GM21367 (cell line): ENCODE data around the gene CRMP1.
"Not testable (repeated sequence)": the region's sequence is repeated elsewhere in the genome, so short reads cannot be mapped to it uniquely, and the experiment has no call there.

Experiments
- ATAC-seq: cut with Tn5 transposase; IDR thresholded peaks from one replicate; pipeline ENCODE4 v1.9.1; 2021; ENCODE audit not compliant: unreplicated experiment

Gene CRMP1

DNA sequence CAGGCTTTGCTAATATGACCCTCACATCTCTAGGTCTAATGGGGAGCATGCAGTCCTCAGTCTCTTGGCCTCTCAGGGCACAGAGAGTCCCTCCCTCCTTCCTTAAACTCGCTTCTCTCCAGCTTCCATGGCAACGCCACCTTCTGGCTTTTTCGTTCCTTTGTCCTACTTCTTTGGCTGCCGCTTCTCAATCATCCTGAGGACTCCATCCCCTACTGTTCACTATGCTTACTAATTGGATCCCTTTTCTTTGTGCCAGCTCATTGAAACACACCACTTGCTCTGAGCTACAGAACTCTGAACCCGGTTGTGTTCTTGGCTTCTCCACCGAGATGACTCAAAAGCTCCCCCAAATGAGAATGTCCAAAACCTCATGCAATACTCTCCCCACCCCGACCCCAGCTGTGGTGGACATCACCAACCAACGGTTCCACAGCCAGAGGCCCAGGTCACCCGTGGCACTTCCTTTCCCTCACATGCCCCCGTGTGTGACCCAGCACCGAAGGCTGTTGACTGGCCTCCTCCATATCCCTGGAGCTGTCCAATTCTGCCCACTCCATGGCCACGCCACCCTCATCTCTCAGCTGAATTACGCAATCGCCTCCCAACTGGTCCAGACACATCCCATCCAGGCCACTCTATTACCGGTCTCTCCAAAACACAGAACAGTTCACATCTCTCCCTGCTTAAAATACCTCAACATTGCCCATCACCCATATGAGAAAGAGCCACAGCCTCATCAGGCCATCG, 34.7 kb downstream of the CRMP1 start:
- ATAC-seq = no peak

DNA sequence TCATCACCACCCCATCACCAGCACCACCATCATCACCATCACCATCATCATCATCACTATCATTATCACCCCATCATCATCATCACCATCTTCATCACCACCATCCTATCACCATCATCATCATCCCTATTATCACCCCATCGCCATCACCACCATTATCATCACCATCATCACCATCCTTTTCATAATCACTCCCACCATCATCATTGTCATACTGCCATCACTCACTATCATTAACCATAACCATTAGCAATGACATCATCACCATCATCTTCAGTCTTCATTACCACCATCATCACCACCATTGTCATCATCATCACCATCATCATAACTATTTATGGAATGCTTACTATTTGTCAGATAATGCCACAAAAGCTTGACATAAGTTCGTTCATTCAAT, 35.7 kb downstream of the CRMP1 start:
- ATAC-seq = no peak

DNA sequence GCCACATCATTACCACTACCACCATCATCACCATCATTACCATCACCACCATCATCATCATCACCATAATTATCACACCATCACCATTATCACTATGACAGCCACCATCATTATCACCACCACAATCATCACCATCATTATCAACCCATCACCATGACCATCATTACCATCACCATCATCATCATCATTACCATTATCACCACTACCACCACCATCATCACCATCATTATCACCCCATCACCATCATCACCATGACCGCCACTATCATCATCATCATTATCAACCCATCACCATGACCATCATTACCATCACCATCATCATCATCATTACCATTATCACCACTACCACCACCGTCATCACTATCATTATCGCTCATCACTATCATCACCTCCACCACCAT, 36.5 kb downstream of the CRMP1 start:
- ATAC-seq = not testable (repeated sequence)

DNA sequence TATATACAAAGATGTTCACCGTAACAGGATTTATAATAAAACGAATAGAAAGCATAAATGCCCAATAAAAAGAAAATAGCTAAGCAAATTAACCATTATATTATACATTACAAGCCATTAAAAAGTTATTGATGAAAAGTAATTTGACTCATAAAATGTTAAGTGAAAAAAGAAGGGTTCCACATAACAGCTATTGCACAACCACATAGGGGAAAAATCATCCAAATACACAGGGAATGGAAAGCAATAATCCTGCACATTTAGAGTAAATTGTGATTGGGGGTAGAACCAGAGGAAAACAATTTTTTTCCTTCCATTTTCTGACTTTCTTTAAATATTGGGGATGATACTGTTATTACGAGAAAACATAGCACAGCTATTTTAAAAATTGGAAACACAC, 38.0 kb downstream of the CRMP1 start:
- ATAC-seq = no peak

DNA sequence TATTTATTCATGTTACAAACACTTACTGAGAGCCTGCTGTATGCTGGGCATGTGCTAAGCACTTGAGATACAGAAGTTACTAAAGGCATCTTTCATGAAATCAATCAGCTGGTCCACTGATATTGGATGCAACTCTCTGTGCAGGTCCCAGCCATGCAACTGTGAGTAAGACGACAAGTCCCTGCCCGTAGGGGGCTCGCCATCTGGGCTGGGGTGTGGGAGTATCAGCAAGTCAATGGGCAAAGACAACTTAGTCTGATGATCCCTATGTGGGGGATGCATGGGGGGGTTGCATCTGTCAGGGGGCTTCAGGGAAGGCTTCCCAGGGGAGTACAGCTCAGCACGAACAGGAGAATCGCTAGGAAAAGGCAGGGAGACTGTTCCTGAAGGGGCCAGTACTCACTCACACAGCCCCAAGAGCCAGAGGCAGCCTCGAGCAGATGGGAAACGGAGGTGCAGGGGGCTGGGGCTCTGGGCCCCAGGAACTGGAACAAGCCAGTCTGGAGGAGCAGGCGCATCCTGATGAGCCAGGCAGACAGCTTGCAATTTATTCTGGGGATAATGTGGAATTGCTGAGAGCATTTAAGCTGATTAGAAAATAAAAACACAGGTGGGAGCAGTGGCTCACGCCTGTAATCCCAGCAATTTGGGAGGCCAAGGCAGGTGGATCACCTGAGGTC, 40.2 kb downstream of the CRMP1 start:
- ATAC-seq = no peak

DNA sequence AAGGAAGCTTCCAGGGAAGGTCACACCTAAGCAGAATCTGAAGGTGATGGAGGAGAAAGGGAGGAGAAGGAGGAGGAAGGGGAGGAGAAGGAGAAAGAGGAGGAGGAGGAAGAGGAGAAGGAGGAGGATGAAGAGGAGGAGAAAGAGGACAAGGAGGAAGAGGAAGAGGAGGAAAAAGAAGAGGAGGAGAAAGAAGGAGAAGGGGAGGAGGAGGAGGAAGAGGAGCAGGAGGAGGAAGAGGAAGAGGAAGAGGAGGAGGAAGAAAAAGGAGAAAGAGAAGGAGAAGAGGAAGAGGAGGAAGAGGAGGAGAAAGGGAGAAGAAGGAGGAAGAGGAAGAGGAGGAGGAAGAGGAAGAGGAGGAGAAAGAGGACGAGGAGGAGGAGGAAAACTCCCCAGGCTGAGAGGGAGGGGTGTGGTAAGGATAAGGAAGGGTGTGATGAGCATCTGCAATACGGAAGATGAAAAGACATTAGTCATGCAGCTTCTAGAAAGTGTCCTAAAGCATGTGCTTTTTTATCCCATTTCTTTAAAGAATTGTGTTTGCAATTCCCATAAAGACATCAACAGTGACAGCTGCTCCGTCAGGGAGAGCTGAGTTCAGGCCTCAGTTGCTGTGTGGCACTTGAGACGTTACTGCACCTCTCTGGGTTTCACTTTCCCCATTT, 41.1 kb downstream of the CRMP1 start:
- no peak for ATAC-seq

DNA sequence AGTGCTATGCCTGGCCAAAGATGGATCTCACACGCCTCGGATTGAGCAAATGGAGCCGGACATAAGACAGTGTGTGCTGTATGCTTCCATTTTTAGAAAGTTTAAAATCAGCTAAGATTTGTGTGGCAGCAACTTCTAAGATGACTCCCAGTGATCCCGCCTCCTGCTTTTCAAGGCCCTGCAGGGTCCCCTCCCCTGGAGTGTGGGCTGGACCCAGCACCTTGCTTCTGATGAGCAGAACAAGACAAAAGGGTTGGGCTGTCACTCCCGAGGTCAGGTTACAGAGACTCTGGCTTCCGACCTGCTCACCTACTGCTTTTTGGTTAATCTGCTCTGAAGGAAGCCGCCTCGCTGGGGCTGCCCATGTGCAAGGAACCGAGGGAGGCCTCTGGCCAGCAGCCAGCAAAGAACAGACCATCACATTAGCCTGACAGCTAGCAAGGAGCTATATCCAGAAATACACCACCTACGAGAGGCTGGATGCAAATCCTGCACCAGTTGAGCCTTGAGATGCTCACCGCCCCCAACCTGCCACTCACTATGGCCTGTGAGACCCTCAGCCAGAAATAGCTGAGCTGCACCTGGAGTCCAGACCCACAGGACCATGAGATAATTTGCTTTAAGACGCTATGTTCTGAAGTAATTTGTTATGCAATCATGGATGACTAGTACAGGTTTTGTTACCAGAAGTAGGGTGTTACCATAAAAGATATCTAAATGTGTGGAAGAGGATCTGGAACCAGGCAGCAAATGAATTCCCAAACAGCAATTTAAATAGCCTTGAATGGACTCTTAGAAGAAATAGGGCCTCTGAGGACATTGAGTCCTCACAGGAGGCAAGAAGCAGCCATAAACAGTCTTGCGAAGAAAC, 47.6 kb downstream of the CRMP1 start:
- ATAC-seq = no peak

DNA sequence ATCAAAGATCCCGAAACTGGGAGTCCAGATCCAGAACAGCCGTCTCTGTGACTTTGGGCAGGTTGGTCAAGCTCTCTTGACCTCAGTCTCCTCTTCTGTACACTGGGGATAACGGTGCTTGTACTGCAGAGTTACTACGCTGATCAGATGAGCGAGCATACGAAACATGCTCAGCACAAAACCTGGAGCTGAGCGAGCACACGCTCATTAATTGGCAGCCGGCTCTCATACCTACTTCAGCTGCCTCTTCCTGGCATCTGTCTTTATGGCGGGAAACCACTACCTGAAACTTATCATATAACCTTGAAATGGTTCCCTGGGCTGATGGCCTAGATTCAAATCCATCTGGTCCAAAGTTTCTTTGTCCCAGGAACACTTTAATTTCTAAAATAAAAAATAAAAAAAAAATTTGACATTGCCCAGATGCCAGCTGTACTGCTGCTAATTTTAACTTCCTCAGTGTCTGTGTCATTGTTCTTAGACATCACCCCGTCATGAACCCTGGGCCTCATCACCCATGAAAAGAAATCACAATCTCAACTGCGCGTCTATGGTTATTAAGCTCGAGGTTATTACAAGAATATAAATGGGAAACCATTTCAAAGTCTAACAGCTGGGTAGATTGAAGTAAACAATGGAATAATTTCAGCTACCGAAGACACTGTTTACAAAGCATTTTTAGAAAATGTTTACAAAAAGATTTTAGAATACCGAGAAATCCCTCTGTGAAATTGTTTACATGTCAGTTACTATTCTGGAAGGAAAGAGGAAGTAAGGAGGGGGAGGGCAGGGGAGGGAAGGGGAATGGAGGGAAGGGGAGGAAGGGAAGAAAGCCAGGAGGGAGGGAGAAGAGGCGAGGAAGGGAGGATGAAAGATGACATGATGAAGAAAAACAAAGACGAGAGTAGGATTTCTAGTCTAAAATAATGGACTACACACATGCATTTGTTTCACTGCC, 49.0 kb downstream of the CRMP1 start:
- no peak for ATAC-seq

DNA sequence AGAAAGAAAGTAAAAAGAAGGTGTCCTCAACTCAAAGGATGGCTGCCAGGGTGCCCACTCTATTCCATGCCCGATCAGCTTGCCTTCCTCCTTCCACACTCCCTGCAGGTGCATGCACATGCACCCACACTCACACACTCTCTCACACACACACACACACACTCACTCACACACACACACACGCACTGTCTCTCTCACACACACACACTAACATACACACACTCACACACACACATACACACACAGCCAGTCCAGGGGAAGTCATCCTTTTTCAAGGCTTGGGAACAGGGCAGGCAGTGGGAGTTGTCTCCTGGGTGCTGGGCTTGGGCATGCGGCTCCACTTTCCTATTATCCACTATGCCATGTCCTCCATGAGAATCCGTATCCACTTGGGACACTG, 50.4 kb downstream of the CRMP1 start:
- ATAC-seq = no peak

DNA sequence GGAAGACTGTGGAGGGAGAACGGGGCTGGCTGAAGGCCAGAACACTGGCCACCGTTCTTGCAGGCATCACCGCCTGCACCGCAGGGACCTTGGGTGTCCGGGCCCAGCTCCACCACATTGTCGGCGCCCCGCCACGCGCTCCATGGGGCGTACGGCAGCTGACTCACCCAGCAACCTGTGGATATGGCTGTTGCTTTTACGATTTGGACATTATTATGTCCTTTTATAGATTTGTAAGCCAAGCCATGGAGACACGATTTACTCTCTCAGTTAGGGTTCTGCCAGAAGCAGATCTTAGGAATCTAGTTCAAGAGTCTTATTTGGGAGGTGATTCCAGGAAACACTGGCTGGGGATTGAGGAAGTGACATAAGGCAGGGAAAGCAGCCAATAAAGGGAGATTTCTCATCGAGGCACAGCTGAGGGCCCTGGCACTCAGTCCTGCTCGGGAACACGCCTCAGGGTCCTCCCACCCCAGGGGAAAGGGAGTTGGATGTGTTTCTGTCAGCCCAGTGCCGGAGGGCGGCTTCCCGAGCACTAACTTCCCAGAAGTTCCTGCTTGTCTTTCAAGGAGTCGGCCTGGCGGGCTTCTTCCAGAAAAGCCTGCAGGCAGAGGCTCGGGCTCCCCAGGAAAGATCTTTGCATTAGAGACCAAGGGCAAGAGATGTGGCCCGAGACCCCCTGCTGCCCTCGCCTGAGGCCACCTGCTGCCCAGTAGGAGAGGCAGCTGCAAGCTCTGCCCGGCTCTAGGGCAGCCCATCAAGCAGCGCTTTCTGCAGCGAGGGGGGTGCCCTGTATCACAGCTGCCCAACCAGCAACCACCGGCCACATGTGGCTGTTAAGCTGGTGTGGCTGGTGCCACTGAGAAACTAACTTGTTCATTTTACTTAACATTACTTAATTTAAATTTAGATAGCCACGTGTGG, 52.9 kb downstream of the CRMP1 start:
- no peak for ATAC-seq

DNA sequence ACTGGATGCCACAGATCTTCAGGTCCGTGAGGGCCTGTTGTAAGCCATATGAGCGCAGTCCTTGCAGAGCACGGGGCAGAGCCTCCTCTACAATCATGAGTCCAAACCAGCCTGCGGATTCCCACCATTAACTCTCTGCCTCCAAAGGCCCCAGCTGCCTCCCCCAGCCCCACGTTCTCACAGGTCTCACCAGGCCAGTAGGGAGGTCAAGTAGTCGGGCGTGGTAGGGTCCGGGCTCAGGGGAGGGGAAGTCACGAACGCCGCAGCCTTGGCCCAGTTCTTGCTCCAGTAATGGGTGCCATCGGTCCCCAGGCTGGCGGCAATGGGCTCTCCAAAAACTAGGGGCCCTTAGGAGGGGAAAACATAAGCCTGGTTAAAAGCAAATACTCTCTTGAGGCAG, 53.6 kb downstream of the CRMP1 start:
- ATAC-seq = no peak

DNA sequence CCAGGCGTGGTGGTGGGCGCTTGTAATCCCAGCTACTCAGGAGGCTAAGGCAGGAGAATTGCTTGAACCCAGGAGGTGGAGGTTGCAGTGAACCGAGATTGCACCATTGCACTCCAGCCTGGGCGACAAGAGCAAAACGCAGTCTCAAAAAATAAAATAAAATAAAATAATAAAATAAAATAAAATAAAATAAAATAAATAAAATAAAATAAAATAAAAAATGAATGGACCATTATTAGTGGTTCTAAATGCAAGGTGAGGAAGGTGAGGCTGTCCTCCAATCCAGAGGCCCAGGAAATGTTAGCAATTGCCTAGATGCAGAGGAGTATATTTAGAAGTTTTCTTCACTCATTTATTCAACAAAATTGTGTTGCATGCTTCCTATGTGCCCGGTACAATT, 55.4 kb downstream of the CRMP1 start:
- not testable (repeated sequence) for ATAC-seq

DNA sequence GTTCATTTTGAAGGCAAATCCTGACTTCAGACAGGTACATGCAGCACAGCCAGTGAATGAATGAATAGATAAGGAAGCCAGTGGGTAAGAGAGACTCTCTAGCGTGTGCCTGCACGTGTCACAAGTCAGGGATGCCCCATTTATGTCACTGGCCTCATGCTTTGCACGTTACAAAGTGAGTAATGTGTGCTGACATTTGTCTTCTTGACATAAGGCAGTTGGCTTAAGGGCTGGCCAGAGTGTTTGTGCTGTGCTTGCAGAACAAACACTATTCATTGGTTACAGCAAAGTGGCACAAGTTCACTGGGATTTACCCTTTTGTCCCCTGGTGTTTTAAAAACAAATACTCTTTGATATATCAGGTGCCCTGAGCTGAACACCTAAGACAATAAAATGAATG, 55.9 kb downstream of the CRMP1 start:
- no peak for ATAC-seq

DNA sequence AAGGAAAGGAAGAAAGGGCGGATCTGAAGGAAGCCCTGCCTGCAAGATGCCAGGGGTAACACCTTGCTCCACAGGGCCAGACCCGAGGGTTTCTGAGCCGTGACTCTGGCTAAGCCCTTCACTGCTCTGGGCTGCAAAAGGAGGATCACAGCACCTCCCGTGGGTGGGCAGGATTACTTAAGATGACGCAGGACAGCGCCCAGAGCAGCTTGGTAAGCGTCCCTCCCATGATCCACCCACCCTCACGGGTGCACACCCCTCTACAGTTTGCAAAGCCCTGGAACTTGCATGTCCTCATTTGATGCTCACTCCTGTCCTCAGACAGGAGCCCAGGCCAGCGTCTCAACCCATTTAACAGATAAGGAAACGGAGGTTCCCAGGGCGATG, 64.9 kb downstream of the CRMP1 start:
- ATAC-seq = no peak

DNA sequence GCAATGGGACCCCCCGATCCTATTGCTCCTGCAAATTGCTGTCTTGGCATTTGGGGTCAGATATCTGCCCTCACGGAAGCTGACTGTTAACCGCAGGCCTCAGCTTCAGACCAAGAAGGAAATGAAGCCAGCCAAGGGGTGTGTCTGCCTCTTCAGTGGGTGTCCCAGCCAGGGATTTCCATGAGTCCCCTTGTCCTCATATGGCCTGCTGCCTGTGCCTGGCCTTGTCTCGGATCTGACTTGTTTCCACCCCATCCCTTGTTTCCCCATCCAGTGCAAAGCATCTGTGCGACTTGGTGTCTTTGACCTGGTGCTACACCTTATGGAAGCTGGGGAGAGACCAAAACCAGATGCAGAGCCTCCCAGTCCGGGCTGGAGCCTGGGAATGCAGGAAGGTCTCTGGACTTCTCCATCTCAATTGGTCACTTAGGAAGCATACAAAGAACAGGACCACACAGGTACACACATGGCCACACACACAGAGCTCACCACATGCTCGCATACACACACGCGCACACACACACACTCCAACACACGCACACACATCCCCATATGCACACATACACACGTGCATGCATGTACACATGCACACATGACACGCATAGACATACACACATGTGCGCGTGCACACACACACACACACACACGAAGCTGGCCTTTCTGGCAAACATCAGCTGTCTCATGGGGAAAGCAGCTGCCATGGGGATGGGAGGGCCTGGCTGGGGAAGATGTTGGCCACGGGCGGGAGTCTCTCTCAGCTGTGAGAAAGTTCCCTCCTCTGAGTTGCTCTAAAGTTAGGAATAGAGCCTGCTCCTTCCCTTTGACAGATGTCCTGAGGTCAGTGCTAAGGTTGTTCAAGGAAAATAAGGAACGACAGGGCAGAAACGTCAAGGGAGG, 65.5 kb downstream of the CRMP1 start:
- ATAC-seq = no peak

DNA sequence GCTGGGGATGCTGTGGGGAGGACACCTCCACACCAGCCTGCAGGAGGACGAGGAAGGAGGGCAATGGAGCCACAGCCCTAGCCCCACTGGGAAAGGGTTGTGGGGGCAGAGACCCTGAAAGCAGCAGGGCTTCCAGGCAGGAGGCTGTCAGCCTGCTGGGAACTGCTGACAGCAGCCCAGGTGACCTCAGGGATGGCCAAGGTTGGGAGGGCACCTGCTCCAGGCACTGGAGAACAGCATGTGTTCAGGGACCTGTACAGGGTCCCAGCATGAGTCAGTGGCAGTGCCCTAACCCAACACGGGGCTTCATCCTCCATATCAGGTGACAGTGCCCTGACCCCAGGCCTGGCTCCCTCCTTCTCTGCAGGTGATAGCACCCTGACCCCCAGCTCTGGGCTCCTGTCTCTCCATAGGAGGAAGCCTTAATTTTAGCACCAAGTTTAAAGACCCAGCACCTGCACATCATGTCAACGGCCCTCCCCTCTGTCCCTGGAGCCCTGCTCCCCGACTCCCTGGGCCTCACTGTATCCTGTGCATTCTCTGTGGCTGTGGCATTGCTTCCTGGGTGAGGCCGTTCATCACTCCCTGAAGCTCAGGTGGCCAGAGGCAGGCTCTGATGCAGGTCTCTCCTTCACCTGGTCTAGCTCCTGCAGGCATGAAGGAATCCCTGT, 66.3 kb downstream of the CRMP1 start:
- no peak for ATAC-seq

DNA sequence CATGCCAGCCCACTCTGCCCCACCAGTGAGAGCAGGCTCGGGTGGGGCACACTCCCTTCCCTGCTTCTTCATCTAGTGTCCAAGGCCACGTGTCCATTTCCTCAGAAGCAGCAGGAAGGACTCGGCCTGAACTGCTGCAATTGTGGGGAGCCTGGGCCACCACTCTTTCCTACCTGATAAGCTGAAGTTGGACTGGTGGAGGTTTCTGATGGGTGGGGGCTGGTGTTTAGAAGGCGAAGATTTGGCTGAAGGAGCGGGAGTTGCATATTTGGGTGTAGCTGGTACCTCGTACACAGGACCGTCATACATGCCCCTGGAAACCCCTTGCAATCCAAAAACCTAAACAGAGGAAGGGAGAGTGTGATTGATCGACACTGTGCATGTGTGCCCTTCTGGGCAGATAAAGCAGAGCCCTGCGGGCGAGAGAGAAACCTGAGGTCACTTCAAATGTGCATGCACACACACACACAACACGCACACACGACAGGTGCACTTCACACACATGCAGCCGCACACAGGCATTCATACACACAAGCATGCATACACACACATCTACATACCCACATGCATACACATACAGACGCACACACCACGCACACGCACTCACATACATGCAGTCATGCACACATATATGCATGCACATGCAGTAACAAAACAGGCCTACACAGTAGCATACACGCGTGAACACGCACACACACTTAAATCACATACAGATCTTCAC, 67.4 kb downstream of the CRMP1 start:
- no peak for ATAC-seq
